ENCODE measurements around the gene RBMS3.
"Not testable (repeated sequence)": the region's sequence is repeated elsewhere in the genome, so short reads cannot be mapped to it uniquely, and the experiment has no call there.

Gene RBMS3

DNA sequence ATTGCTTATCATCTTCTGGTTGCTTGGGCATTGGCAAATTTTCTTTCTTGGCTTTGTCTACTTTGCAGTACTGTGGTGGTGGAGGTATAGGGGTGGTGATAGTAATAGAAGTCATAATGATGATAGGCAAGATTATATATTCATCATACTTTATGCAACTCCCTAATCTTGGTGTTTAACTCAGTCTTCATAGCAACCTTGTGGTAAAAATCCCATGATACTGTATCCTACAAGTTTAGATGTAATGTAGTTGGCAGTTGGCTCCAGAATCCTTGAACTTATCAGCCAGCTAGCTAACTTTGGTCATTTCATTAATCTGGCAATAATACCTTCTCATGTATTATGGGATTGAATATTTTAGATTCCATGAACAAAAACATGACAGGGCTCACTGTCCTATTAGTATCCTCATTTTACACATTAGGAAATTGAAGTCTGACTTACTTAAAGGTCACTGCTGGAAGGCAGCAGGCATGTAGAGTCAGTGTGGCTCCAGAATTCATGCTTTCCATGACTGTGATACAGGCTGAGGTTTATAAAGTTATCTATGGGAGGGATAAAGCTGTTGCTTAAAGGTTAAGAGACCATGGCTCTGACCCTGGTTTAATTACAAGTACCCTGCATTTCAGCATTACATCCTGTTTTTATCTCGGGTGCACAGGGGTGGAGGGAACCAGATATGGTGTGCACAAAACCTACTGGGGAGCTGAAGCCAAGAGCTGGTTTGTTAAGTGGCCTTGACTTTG is 33.3 kb downstream of the RBMS3 start:
- DNase-seq: no peak

- DNase-seq: no peak
Measured at GRCh38 chr3:29314727-29315088, 33.8 kb downstream of the RBMS3 start.

DNA sequence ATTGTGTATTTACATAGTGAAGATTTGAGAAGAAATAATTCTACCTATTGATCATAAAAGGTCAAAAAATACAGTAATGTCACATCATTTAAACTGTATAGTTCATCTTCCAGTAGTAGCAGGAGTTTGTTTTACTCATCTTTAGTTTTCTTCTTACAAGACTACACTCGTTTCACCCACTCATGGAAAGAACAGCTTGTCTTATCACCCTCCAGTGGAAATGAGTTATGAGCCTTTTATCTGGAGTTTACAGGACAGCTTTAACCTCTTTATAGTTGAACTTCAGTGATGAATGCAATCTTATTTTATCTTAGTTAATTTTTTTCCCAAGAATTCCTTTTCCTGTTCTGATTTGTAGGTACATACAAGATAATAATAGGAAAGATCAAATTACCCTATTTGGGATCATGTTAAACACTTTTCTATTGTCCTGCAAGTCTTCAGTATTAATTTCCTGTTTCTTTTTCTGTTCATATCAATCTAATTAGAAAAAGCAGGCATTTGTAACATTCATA is 36.8 kb downstream of the RBMS3 start:
- DNase-seq: no peak

DNA sequence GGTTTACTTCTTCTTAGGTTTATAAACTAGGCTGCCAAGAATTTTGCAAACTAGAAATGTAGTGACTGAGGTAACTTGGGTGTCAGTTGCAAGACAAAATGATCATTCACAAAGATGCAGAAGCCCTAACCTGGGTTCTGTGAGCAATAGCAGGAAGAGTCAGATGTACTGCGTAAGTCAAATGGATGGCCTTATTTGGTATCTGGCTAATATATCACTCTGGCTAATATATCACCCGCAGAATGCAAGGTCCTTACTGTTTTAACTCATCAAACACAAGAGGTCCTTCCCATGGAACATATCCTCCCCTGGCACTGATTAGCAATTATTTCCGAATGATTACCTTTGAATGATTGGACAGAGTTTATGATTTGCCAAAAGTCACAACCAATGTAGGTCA is 37.4 kb downstream of the RBMS3 start:
- DNase-seq: no peak

DNA sequence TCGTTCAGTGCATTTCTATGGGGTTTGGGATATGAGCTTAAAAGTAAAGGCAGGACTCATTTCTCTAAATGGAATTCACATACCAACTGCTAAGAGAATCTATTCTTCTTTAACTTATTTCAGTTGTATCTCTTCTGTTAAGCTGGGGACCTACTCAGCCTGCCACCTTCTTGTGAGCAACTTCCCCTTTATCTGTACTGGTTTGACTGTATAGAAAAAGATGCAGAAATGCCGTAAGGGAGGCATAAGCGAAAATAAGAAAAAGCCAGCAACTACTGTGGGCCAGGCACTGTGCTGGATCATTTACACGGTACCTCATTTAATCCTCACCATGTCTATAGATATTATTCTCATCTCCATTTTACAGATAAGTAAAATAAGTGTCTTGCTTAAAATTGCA is 38.4 kb downstream of the RBMS3 start:
- DNase-seq: no peak

- no peak for DNase-seq
Measured at GRCh38 chr3:29319798-29320197, 38.9 kb downstream of the RBMS3 start.

DNA sequence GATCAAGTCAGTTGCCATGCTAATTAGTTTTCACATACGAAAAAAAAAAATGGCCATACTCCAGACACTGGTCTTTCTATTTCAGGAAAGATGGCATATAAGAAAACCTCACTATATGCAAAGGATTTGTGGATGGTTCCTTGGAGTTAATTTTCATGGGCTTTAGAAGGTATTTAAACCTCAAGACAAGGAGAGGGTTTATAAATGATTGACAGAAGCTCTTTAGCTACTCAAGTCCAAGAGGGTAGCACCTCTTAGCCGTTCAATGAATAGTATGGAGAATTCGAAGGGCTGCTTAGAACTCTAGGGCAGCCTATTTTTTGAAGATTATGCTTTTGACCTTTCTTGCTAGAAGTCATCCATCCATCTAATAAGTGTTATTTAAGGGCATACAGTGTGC is 41.7 kb downstream of the RBMS3 start:
- DNase-seq: no peak

DNA sequence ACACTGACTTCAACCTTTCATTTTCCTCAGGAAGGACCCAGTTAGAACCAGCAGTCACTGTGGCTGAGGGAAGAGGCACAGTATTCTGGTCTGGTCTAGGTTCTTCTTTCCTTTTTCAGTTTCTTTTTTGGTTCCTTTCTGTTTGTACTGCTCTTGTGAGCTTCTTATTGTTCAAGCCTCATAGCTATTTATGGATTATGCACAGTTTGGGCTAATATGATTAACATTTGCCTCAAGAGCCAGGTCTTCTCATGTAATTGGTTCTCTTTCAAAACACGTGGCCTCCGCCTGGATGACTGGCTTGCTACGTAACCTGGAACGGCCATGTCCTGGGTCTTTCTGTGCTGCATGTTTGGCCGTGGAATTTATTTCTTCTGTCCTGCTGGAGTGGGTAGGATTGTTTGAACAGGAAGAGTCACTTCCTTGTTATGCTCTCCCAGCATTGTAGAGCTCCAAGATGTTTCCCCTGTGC is 43.3 kb downstream of the RBMS3 start:
- DNase-seq: no peak

GRCh38 chr3:29326540-29326939 is 45.7 kb downstream of the RBMS3 start:
- DNase-seq: not testable (repeated sequence)

DNA sequence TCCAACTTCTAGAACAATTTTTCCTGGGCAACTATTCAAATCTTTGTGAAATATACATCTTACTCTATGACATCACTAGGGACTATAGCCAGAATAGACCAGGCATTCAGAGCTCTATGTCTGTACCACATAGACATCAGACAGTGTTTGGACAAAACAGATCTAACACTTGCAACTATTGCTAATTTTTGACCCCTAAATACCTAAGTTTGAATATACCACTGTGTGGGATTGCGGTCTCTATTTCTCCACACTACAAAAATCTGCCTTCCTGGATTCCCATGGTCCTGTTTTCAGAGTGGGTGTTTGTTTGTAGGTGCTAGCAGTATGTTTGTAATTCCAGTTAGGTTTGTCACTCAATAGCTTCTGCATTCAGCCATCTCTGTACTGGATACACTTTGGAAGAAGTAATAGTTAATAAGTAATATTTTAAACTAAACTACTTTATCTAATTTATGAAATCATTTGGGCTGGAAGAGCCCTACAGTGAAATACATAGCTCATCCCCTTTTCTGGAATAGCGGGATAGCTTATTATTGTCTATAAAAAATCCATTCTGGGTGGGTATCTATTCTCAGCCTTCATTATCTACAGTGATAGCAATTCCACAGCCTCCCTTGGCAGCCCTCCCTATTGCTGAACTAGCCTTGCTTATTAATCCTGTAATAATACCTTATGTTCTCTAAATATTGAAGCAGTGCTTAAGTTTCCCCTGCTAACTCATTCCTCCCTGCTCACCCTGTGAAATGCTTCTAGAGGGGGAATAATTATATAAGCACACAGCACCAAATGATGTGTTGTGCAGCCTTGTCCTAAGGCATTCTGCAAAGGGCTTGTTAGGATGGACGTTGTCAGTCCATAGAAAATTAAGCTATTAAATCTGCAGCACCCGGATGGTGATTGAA is 49.4 kb downstream of the RBMS3 start:
- no peak for DNase-seq

GRCh38 chr3:29331035-29331434 is 50.2 kb downstream of the RBMS3 start:
- no peak for DNase-seq

- DNase-seq: no peak
Measured at GRCh38 chr3:29331456-29332194, 50.8 kb downstream of the RBMS3 start.

GRCh38 chr3:29332195-29332637 is 51.3 kb downstream of the RBMS3 start:
- DNase-seq: no peak

DNA sequence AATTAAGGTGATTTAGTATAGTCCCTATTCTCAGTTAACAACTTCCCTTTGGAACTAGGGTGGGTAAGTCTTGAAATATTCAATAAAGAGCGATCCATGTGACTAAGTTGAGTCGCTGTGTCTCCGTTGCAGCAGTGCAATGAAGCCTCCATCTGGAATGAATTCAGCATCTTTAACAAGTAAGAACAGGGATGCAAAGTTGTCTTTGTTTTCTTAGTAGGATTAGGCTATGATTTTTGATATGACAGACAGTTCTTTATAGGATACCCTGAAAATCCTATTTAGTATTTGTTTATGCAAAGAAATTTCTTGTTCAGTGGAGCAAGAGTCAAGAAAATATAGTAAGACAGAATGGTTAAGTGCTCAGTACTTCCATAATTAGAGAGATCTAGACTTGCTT is 52.7 kb downstream of the RBMS3 start:
- DNase-seq: no peak

DNA sequence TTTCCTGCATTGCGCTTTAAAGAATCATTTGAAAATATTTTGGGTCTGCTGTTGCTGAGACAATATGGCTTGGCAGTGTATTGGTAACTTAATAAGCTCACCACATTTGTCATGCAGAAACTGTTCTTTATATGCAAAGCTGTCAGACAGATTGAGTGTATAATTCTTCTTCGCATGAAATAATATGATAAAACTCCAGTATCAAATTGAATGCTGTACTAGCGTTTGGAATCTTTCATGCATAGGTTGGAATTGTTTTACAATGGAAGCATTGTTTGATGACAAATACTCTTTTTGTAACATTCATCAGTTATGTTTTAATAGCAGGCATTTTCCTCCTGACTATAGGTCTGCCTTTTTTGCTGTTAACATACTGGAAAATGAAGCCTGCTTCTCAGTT is 53.8 kb downstream of the RBMS3 start:
- DNase-seq: no peak

- peak; percentile 18 for DNase-seq
Measured at GRCh38 chr3:29335438-29335837, 54.6 kb downstream of the RBMS3 start.

DNA sequence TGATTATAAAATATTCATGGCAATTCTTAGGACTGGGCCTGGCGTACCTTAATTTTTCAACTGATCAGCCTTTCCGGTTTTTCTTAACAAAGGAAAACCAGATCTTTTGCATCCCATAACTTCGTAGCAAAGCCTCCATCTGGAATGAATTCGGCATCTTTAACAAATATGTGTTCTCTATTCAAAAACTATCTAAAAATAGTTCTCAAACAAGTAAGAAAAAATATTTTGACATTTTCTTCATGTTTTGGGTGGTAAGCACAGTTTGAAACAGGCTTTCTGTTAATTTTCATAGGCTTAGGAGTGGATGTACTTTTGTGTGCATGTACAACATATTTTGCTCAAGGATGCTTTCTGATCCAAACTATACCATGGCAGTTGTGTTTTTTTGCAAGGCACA is 55.1 kb downstream of the RBMS3 start:
- DNase-seq: no peak

DNA sequence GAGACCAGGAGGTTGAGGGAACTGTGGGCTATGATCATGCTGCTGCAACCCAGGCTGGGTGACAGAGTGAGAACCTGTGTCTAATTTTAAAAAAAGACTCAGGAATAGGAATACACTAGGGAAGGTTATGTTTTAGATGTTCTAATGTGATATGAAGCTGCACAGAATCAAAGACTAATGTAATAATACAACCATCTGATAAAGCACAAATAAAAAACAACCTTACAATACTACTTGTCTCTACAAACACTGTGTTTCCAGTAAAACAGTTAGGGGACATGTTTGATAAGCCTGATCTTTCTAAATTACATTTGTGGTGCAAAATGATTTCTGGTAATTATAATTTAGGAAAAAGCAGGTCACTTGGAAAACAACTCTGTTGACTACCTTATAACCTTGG is 56.7 kb downstream of the RBMS3 start:
- DNase-seq: no peak

DNA sequence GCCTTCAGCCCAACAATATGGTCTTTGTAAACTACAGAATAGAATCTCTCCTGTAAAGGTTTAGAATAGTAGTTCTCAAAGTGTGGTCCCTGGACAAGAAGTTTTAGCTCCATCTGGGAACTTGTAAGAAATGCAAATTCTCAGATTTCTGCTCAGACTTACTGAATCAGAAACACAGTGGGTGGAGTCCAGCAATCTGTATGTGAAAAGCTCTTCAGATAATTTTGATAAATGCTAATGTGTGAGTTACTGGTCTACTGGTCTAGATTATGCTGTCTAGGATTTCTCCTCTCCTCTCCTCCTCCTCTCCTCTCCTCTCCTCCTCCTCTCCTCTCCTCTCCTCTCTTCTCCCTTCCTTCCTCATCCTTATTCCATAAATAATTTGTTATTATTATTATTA is 57.5 kb downstream of the RBMS3 start:
- no peak for DNase-seq

DNA sequence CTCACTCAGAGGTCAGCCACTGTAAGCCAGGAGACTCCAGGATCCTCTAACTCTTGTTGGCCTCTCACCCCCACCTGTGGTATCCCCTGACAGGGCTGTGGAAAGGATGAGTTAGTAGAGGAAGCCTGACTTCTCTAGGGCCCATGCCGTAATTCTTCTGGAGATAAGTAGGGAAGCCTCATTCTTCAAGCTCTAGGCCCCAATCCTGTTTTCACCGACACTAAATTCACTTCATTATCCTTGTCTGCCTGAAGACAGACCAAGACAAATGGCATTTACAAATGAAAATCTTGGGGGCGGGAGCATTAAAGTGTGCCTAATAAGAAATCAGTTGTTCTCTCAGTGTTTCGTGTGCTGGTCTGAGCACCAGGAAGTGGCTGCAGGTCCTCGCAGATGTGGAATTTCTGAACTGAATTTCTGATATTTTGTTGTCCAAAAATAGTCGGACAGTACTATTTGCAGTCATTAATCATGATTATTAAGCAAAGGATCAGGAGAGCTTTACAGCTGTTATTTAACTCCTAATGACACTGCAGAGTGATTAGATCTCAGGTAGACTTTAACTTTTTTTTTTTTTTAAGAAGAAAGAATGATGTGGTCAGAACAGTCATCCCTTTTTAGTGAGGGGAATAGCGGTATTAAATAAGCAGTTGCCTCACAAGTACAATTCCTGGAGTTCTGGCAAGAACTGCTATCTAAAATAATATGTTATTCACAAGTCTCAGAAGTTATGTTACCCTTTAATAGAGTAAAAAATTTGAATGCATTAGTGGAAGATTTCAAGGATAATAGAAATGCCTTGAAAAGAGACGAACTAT is 58.4 kb downstream of the RBMS3 start:
- no peak for DNase-seq

GRCh38 chr3:29344154-29344553 is 63.3 kb downstream of the RBMS3 start:
- DNase-seq: no peak

DNA sequence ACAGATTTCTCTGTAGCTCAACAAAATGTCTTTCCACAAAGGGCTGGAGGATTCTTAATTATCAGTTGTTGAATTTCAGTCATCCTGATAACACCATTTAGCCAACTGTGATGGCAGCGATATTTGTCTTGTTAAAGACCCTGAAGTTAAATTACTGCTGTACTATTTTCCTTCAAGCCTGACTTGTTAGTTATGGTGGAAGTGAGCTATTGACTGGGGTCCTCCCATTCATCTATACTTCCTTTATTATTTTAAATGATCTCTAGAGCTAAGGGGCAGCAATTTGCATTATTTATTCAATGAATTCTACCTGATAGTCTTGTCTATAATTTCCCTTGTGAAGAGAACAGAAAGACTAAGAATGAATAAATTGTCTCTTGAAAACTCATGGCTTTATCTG is 64.1 kb downstream of the RBMS3 start:
- DNase-seq: no peak

Data from NCI-H1436 (cell line).